Activated effector memory CD4-positive, alpha-beta T cell treated with anti-CD3 and anti-CD28 coated beads, Interleukin-2, amount 50 U/mL, for 16 hours (primary cell): ENCODE measurements around the gene RGS9.
"Not testable (repeated sequence)": the region's sequence is repeated elsewhere in the genome, so short reads cannot be mapped to it uniquely, and the experiment has no call there.

Experiments used
- DNase-seq: peaks from one replicate; pipeline ENCODE4 v3.0.0-alpha.2; 2020

Gene RGS9

DNA sequence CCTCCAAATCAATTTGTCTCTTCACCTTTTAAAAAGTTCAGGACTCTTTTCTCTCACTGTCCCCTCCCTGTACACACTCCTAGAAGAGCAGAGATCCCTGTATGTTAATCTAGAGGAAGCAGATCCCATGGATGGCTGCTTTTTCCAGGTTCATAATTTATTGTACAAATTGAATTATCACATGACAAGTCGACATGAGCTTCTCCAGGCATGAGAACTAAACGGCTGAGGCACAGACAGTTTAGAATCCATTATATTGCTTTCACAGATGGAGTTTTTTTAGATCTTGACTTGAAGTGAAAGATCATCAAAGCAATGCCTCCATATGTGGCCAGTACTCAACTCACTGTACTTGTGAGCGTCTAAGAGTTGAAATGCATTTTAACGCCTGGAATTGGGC is 47.9 kb downstream of the RGS9 start:
- no peak for DNase-seq

DNA sequence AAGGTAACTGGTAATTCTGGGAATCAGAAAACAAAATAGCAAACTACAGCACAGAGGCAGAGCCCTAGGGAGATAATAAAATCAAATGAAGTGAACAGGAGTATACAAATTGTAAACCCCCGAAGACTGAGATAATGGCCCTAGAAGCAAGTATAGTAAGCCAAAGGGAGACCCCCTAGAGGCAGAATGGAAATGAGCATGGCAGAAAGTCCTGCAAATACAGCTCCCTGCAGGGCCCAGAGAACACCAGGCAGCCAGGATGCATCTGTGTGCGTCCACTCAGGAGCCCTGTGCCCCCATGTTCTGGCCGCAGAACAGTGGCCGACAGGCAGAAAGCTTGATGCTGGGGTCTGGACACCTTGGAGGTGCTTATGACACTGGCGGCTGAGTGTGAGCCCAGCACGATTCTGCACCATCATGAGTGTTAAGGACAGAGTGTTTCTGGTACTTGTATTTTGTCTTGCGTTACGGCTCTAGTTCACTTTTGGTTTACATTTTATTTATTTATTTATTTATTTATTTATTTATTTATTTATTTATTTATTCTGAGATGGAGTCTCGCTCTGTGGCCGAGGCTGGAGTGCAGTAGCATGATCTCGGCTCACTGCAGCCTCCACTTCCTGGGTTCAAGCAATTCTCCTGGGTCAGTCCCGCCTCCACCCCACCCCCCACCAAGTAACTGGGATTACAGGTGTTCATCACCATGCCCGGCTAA is 48.7 kb downstream of the RGS9 start:
- DNase-seq = no peak

DNA sequence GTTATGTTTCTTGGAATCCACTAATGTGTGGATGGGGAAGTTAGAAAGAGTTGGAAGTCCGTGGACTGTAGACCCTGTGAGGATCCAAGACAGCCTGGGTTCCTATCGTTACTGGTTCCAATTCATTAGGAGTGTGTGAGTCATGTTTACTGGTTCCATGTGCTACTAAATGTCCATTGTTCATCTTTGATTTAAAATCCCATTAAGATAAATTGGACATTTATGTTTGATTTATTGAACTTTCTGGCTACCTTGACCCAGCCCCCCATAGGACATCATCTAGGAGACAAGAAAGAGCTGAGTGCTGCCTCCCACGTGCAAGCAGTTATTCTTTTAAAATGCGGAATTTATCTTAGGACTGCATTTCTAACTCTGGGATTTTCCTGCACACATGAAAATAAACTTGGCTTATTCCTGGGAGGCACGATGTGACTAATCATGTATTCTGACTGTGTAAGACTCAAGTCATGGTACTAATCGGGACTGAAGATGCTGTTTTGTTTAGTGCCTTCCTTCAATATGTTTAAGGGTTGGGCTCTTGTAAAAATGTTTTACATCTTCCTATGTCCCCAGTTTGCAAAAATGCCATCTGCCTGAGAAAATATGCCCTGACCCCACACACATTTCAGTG is 53.4 kb downstream of the RGS9 start:
- no peak for DNase-seq

DNA sequence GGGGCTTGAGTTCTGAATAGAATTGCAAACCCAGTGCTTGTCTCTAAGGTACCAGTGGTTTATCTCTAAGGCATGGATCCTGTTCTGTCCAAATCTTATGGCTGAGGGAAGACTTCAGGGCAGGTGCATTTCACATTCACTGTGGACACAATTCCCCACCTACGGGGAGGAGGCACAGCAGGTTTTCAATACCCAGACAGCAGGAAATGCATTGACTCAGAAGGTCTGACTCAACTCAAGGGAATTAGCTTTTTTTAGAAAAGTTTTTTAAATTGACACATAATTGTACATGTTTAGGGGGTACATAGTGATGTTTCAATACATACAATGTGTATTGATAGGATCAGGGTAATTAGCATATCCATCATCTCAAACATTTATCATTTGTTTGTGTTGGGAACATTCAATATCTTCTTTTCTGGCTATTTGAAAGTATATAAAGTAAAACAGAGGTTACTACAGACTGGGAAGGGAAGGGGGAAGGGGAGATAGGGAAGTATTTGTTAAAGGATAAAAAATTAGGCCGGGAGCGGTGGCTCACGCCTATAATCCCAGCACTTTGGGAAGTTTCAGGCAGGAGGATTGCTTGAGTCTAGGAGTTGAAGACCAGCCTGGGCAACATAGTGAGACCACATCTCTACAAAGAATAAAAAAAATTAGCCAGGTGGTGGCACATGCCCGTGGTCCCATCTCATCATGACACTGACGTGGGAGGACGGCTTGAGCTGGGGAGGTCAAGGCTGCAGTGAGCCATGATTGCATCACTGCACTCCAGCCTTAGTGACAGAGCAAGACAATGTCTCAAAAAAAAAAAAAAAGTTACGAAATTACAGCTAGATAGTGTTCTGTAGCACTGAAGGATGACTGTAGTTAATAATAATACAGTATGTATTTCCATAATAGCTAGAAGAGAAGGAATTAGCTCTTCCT is 54.9 kb downstream of the RGS9 start:
- DNase-seq = peak; percentile 66

DNA sequence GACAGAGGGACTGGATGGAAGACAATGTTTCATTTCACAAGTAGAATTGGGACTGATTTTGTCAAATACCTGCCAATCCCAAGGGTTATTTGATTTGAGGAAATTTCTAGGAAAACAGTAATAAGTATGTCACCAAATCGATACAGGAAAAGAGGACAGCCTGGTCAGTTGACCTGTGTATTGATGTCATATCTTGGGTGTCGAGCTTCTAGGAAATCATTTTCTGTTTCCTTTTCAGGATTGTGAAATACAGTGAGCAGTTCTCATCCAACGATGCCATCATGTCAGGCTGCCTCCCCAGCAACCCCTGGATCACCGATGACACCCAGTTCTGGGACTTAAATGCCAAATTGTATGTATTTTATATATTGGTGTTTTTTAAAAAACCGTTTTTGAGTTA is 56.1 kb downstream of the RGS9 start:
- DNase-seq = no peak

DNA sequence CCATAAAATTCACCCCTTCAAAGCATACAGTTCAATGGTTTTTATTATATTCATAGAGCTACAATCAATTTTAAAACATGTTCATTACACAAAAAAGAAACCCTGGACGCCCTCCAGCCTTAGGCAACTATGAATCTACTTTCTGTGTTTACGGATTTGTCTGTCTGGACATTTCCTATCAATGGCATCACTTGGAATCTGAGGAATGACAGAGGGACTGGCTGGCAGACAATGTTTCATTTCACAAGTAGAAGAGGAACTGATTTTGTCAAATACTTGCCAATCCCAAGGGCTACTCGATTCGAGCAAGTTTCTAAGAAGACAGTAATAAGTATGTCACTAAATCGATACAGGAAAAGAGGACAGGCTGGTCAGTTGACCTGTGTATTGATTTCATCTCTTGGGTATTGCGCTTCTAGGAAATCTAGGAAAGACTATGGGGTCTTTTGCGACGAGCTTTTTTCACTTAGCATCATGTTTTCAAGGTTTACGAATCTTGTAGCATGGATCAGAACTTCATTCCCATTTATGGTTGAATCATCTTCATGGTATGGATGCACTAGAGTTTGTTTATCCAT is 56.6 kb downstream of the RGS9 start:
- DNase-seq = no peak

DNA sequence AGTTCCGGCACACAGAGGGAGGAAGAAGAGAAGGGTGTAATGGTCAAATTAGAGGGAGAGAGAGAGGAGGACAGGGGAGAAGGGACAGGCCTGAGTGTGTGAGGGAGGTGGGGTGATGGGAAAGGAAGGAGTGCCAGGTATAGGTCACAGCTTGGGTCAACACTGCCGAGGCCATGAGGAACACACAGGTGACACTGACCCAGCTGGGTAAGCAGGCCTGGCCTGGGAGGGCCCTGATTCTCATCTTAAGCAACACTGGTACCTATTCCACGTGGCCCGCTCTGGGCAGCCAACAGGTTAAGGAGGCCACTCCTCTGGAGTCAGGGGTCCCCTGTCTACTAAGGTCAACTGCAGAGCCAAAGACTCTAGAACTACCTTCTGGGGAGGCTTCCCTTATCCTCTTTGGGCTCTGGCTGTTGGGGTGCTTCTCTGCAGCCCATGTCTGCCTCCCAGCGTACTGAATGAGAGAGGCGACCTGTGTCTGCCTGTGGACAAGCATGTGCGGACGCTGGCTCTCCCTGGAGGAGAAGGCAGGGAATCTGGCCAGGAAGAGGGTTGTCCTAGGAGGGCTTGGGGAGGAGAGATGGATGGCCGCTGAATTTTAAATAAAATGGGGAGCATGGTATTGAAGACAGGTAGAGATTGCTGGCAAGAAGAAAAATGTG is 57.6 kb downstream of the RGS9 start:
- DNase-seq = no peak

DNA sequence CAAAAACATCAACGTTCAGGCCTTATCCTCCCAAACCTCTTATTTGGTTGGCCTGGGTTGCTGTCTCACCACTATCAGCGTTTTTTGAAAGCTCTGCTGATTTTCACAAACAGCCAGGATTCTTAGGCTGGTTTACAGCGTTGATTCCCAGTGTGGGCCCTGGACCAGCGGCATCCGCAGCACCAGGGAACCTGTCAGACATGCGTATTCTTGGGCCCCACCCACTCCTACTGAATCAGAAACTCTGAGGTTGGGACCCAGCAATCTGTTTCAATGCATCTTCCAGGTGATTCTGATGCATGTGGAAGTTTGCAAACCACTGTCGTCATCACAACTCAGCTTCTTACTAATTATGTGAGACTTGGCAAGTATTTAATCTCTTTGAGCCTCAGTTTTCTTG is 58.5 kb downstream of the RGS9 start:
- no peak for DNase-seq

DNA sequence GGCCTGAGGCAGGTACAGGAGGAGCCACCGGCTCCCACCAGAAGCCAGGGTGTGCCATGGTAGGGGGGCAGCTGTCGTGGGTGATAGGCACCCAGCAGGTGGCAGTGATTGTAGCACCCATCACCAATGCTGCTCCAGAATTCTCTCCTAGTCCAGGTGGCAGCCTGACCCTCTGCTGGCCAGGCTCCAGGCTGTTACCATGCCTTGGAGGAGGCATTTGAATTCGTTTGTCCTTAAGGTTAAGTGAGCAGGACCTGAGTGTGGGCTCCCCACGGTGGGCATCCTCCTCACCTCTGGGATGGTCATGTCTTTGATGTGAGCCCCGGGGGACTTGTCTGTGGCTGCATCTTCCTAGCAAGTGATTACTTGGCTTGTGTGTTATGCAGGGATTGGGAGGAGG is 59.4 kb downstream of the RGS9 start:
- DNase-seq = no peak

DNA sequence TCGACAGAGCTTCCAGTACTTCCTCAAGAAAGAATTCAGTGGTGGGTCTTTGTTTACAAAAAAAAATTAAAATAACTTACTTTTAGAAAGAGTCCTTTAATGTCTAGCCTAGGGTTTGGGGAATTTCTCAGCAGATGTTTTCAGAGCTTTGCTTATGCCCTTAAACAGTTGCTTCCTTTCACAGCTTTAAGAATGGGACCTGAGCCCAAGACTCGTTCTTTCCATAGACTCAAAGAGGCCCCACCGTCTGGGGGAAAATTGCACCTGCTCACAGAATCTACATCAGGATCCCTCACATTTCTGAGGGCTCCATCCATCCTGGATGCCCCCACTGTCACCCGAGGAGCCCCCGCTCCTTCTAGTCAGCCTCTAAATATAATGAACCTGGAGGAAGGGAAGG is 60.0 kb downstream of the RGS9 start:
- DNase-seq = no peak

DNA sequence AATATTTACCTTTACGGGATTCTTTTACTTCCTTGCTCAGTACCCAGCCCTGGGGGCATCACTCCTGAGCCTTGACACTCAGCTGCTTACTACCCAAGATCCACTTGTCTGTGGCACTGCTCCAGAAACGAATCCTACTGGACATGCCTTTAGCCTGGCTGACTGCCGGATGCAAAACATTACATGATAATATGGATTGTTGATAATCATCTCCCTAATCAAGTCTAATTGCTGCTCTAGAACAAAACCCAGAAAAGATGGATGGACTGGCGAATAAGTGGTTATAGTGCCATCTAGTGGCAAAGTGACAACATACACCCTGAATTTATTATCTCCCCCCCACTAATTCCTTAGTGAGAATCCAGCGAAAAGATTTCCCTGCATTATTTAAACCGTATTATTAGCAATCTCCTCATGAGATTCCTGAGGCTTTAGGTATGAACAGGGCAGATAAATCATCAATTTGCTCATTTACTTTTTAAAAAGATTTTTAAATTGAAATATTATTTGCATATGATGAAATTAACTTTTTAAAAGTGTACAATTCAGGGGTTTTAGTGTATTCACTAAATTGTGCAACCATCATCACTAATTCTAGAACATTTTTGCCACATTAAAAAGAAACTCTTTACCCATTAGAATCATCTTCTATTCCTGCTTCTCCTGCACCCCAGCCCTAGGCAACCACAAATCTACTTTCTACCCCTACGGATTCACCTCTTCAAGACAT is 61.6 kb downstream of the RGS9 start:
- no peak for DNase-seq

DNA sequence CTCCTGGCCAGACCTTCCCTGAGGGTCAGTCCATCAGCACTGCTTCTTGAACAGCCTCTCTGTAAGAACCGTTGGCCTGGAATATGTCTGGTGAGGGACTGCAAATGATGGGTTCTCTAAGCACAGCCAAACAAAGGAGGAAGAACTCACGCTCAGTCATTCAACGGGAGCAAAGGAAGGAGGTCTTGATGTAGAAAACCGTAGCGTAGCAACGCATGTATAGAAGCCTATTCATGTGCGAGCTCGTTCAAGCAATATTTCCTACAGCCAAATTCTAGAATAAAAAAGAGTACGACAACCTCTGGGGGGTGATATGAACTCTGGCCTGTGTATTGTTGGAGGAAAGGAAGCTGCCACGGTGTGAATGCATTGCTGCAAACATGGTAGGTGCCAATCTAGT is 64.2 kb downstream of the RGS9 start:
- DNase-seq = no peak

DNA sequence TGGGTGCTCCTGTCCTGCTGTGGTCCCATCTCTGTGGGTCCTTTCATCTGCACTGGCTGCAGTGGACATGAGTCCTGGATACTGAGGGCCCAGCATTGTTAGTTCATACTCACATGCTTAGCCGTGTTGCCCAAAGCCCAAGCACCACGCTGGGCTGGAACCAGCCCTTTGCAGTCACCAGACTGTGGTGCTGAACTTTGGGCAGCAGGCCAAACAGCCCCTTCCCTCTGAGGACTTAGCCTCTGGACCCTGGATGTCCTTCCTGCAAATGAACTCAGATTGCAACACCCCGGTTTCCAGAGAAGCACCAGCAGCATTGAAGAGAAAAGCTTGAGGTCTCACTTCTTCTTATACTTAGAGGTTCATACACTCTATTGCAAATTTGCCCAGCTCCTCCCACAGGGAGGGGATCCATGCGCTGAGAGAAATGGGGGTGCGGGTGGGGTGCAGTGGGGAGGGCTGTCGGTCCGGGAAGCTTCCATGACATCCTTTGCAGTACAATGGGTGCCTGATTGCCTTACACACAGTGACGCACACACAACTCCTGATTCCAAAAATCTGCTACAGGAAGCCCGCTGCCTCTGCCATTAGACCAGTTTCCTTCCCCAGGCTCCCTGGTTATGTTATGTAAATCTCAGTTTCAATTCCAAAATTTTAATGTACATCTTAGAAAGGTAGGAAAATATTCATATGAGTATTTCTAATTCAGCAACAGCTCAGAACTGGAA is 65.8 kb downstream of the RGS9 start:
- no peak for DNase-seq

DNA sequence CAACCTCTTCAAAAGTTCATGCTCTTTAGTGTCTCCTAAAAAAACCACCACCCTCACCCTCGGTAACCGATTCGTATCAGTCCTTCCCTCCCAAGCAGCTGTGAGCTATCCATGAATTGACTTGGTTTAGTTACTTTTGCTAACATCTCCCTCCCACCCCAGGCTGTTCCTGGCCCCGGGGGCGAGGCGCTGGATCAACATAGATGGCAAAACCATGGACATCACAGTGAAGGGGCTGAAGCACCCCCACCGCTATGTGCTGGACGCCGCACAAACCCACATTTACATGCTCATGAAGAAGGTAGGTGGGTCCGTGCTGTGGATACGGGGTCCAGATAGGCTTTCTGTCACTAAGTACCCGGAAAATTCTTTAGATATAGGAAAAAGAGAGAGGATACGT is 66.8 kb downstream of the RGS9 start:
- no peak for DNase-seq

DNA sequence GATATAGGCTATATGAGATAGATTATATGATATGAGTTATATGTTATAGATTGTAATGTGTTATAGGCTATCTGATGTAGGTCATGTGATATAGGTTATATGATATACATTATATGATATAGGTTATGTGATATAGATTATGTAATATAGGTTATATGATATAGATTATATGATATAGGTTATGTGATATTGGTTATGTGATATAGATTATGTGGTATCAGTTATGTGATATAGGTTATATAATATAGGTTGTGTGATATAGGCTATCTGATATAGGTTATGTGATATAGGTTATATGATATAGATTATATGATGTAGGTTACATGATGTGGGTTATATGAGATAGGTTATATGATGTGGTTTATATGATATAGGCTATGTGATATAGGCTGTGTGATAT is 68.5 kb downstream of the RGS9 start:
- no peak for DNase-seq

DNA sequence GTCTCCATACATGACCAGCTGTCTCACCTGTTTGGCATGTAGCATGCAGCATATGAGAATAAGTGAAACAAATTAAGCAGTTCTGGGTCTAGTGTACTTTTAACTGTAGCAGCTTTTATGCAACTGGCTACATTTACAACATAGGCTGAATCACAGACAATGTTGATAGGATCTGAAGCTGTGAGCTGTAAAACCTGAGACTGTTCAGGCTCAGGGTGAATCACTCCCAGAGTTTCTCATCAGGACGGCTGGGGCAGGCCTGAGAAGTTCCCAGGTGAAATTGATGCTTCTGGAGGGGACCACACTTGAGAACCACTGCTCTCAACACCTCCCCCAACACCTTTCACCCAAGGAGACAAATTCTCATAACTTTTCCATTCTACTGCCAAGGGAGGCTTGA is 70.3 kb downstream of the RGS9 start:
- not testable (repeated sequence) for DNase-seq

DNA sequence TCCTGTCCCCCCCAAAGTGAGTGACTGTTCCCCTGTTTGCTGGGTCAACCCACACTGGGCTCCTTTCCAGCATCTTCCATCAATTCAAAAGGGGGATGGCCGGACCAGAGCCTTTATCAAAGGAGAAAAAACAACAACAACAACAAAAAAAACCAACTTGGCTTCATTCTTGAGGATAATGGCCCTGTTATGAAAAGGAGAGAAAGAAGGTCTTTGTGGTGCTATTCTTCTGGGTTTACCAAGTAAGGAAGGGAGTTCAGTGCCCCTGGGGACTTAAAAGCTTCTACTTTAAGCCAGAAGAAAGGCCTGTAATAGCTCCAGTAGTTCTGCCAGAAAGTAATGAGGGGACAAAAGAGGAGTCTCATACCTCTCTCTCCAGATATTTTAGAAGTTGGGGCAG is 71.5 kb downstream of the RGS9 start:
- DNase-seq = no peak

DNA sequence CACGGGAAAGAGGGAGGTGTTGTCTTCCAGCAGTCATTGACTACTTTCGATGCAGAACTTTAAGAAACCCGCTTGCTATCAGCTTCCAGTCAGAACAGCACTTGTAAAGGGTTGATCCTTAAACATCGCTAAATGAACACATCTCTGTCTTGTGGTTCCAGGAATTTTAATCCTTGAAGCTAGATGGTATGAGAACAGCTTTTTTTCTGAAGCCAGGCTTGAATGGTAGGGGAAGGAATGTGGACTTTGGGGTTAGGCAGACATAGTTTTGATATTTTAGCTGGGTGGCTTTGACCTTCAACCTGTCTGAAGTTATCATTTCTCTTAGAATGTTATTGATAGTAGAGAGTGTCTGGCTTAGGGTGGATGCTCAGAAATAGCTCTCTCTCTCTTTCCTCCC is 81.1 kb downstream of the RGS9 start:
- no peak for DNase-seq

DNA sequence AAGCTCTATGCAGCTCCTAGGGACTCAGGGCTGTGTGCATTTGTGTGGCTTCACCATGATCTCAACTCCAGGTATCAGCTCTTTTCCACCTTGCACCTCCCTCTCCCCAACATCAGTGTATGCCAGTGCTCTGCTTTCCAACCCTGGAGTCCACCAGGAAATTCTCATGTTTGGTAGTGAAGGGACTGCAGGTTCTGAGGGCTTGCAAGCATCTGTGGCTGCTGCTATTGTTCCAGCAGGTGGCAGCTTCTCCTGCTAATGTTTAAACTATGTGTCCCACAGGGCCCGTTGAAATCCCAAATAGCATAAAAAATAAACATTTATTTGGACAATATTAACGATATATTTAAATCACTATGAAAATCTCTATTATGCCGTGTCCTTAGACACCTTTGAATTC is 82.0 kb downstream of the RGS9 start:
- DNase-seq = no peak

DNA sequence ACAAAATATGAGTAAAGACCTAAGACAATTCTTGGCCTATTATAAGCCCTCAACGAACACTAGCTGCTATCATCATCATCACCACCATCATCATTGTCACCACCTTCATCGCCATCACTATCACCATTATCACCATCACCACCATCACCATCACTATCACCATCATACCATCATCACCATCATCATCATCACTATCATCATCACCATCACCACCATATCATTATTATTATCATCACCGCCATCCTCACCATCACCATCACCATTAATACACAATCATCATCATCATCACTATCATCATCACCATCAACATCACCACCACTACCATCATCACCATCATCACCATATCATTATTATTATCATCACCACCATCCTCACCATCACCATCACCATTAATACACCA is 82.5 kb downstream of the RGS9 start:
- no peak for DNase-seq

DNA sequence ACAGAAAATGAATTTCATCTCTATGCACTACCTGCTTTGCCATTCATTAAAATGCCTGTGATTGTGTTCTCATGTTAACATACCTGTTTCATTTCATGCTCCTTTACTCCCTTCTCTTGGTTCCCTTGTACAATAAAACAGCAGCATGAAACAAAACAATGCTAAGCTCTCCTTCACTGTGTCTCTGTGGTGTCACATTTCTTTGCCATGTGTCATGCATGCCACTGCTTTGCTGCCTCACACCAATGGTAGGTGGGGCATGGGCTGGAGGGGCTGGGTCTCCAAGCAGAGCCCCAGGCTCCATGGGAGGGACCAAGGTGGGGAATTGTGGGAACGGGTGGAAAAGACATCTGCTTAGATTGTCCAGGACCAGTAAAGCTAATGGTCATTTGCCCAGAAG is 83.6 kb downstream of the RGS9 start:
- DNase-seq = no peak
